WTC11 (cell line): ENCODE results near the gene TP73. TPM values are rescaled to one million over a fixed set of nuclear protein-coding genes. Genes with fewer than 3 reads are reported as not detected.

ENCODE experiments used
- ATAC-seq: fragments of 200-7000 bp; cut with Tn5 transposase; 2 replicates; pipeline ENCODE4 v1.10.0; 2021; ENCODE audit warnings: mild to moderate bottlenecking, moderate library complexity
- CTCF ChIA-PET: fragments of 300-600 bp; sonication (Branson Sonifier 250); formaldehyde crosslinking; loops from one replicate; lab custom pipeline; 2021; ENCODE audit warnings: antibody characterized with exemption; lab: Charles Lee
- POLR2A ChIA-PET: fragments of 350-600 bp; sonication (Branson Sonifier 250); formaldehyde crosslinking; loops from one replicate; lab custom pipeline; 2021; ENCODE audit warnings: antibody characterized with exemption; lab: Charles Lee
- DNase-seq: peaks from one replicate; pipeline ENCODE4 v3.0.0; 2021; ENCODE audit warnings: low spot score
- H3K27ac Mint-ChIP-seq: 2 replicates; pipeline ENCODE4 v1.8.0; 2021; ENCODE audit warnings: mixed read lengths
- H3K27me3 Mint-ChIP-seq: 2 replicates; pipeline ENCODE4 v1.8.0; 2021; ENCODE audit warnings: low read depth, mild to moderate bottlenecking, moderate library complexity, mixed read lengths
- H3K36me3 Mint-ChIP-seq: 2 replicates; pipeline ENCODE4 v1.8.0; 2021; ENCODE audit warnings: mixed read lengths
- H3K4me1 Mint-ChIP-seq: 2 replicates; pipeline ENCODE4 v1.8.0; 2022; ENCODE audit warnings: mixed read lengths
- H3K4me3 Mint-ChIP-seq: 2 replicates; pipeline ENCODE4 v1.8.0; 2021; ENCODE audit warnings: mild to moderate bottlenecking, moderate library complexity, mixed read lengths
- H3K9me3 Mint-ChIP-seq: 2 replicates; pipeline ENCODE4 v1.8.0; 2021; ENCODE audit warnings: mixed read lengths
- ATF1 ChIP-seq: sonication (generic); formaldehyde crosslinking; IDR thresholded peaks from 2 replicates; pipeline ENCODE4 v1.8.1; 2023; ENCODE audit warnings: mild to moderate bottlenecking, moderate library complexity, missing genetic modification reagents
- CREB1 ChIP-seq: sonication (generic); formaldehyde crosslinking; IDR thresholded peaks from 2 replicates; pipeline ENCODE4 v1.8.0; 2023; ENCODE audit warnings: mild to moderate bottlenecking, missing genetic modification reagents
- CREM ChIP-seq: sonication (generic); formaldehyde crosslinking; IDR thresholded peaks from 2 replicates; pipeline ENCODE4 v1.8.1; 2022; ENCODE audit warnings: mild to moderate bottlenecking, missing genetic modification reagents, moderate library complexity
- E2F5 ChIP-seq: sonication (generic); formaldehyde crosslinking; IDR thresholded peaks from 2 replicates; pipeline ENCODE4 v1.8.1; 2022; ENCODE audit warnings: mild to moderate bottlenecking, moderate library complexity, missing genetic modification reagents
- ELF4 ChIP-seq: sonication (generic); formaldehyde crosslinking; IDR thresholded peaks from 2 replicates; pipeline ENCODE4 v1.8.1; 2022; ENCODE audit warnings: low read depth, mild to moderate bottlenecking, moderate library complexity, missing genetic modification reagents
- EMX1 ChIP-seq: fragments of 250-450 bp; sonication (Bioruptor Pico); IDR thresholded peaks from 2 replicates; pipeline ENCODE4 v1.8.0; 2021; ENCODE audit warnings: mild to moderate bottlenecking
- ESRRA ChIP-seq: sonication (generic); formaldehyde crosslinking; IDR thresholded peaks from 2 replicates; pipeline ENCODE4 v1.8.1; 2022; ENCODE audit warnings: mild to moderate bottlenecking, missing genetic modification reagents, borderline replicate concordance
- FOXK1 ChIP-seq: sonication (generic); formaldehyde crosslinking; IDR thresholded peaks from 2 replicates; pipeline ENCODE4 v1.8.0; 2022; ENCODE audit warnings: mild to moderate bottlenecking, moderate library complexity, missing genetic modification reagents
- FOXP1 ChIP-seq: sonication (generic); formaldehyde crosslinking; IDR thresholded peaks from 2 replicates; pipeline ENCODE4 v1.8.0; 2022; ENCODE audit warnings: missing genetic modification reagents, mild to moderate bottlenecking, moderate library complexity, borderline replicate concordance
- JUN ChIP-seq: sonication (generic); formaldehyde crosslinking; IDR thresholded peaks from 2 replicates; pipeline ENCODE4 v1.8.0; 2023; ENCODE audit warnings: mild to moderate bottlenecking, missing genetic modification reagents
- NFATC4 ChIP-seq: fragments of 250-450 bp; sonication (Bioruptor Pico); IDR thresholded peaks from 2 replicates; pipeline ENCODE4 v1.9.0; 2021; ENCODE audit warnings: mild to moderate bottlenecking
- NFE2L1 ChIP-seq: sonication (generic); formaldehyde crosslinking; IDR thresholded peaks from 2 replicates; pipeline ENCODE4 v1.8.1; 2023; ENCODE audit warnings: missing genetic modification reagents
- NFYB ChIP-seq: sonication (generic); formaldehyde crosslinking; conservative IDR thresholded peaks from 2 replicates; pipeline ENCODE4 v1.8.0; 2022; ENCODE audit warnings: low read depth, missing genetic modification reagents
- SMAD4 ChIP-seq: sonication (generic); formaldehyde crosslinking; IDR thresholded peaks from 2 replicates; pipeline ENCODE4 v1.8.0; 2022; ENCODE audit warnings: mild to moderate bottlenecking, missing genetic modification reagents
- SP1 ChIP-seq: sonication (generic); formaldehyde crosslinking; conservative IDR thresholded peaks from 2 replicates; pipeline ENCODE4 v1.8.1; 2022; ENCODE audit warnings: missing genetic modification reagents
- TP53 ChIP-seq: sonication (generic); formaldehyde crosslinking; IDR thresholded peaks from 2 replicates; pipeline ENCODE4 v1.8.1; 2023; ENCODE audit warnings: mild to moderate bottlenecking, missing genetic modification reagents
- ZBTB21 ChIP-seq: sonication (generic); formaldehyde crosslinking; IDR thresholded peaks from 2 replicates; pipeline ENCODE4 v1.8.1; 2023; ENCODE audit warnings: mild to moderate bottlenecking, missing genetic modification reagents, borderline replicate concordance
- ZNF396 ChIP-seq: fragments of 250-450 bp; sonication (Bioruptor Pico); IDR thresholded peaks from 2 replicates; pipeline ENCODE4 v1.8.0; 2021; ENCODE audit warnings: mild to moderate bottlenecking, moderate library complexity, borderline replicate concordance
- ZNF423 ChIP-seq: fragments of 250-450 bp; sonication (Bioruptor Pico); IDR thresholded peaks from 2 replicates; pipeline ENCODE4 v2.1.2; 2022; ENCODE audit warnings: mild to moderate bottlenecking, moderate library complexity
- total RNA-seq: library from RNA; stranded (reverse); gene quantifications from 3 replicates; pipeline ENCODE4 v1.2.3, GENCODE V29; 2021
- TF ChIP-seq, protein P1 (sequence below): sonication (generic); formaldehyde crosslinking; IDR thresholded peaks from 2 replicates; pipeline ENCODE4 v1.8.0; 2023; ENCODE audit warnings: missing genetic modification reagents
- TF ChIP-seq, protein P2 (sequence below): sonication (generic); formaldehyde crosslinking; IDR thresholded peaks from 2 replicates; pipeline ENCODE4 v1.8.1; 2023; ENCODE audit warnings: mild to moderate bottlenecking, missing genetic modification reagents
- TF ChIP-seq, protein P3 (sequence below): sonication (generic); formaldehyde crosslinking; IDR thresholded peaks from 2 replicates; pipeline ENCODE4 v1.8.1; 2023; ENCODE audit warnings: mild to moderate bottlenecking, missing genetic modification reagents, moderate library complexity
- TF ChIP-seq, protein P4 (sequence below): fragments of 250-450 bp; sonication (Bioruptor Pico); IDR thresholded peaks from 2 replicates; pipeline ENCODE4 v1.9.0; 2021; ENCODE audit warnings: mild to moderate bottlenecking
- TF ChIP-seq, protein P5 (sequence below): sonication (generic); formaldehyde crosslinking; IDR thresholded peaks from 2 replicates; pipeline ENCODE4 v1.8.0; 2022; ENCODE audit warnings: mild to moderate bottlenecking, missing genetic modification reagents
- TF ChIP-seq, protein P6 (sequence below): sonication (generic); formaldehyde crosslinking; IDR thresholded peaks from 2 replicates; pipeline ENCODE4 v1.8.0; 2022; ENCODE audit warnings: mild to moderate bottlenecking, missing genetic modification reagents
- TF ChIP-seq, protein P7 (sequence below): sonication (generic); formaldehyde crosslinking; IDR thresholded peaks from 2 replicates; pipeline ENCODE4 v1.8.0; 2022; ENCODE audit warnings: mild to moderate bottlenecking, missing genetic modification reagents
- TF ChIP-seq, protein P8 (sequence below): fragments of 250-450 bp; sonication (Bioruptor Pico); IDR thresholded peaks from 2 replicates; pipeline ENCODE4 v1.8.0; 2021; ENCODE audit warnings: mild to moderate bottlenecking

Gene TP73
- total RNA-seq, 1 experiment from 2014 or later: 5.7 TPM

DNA sequence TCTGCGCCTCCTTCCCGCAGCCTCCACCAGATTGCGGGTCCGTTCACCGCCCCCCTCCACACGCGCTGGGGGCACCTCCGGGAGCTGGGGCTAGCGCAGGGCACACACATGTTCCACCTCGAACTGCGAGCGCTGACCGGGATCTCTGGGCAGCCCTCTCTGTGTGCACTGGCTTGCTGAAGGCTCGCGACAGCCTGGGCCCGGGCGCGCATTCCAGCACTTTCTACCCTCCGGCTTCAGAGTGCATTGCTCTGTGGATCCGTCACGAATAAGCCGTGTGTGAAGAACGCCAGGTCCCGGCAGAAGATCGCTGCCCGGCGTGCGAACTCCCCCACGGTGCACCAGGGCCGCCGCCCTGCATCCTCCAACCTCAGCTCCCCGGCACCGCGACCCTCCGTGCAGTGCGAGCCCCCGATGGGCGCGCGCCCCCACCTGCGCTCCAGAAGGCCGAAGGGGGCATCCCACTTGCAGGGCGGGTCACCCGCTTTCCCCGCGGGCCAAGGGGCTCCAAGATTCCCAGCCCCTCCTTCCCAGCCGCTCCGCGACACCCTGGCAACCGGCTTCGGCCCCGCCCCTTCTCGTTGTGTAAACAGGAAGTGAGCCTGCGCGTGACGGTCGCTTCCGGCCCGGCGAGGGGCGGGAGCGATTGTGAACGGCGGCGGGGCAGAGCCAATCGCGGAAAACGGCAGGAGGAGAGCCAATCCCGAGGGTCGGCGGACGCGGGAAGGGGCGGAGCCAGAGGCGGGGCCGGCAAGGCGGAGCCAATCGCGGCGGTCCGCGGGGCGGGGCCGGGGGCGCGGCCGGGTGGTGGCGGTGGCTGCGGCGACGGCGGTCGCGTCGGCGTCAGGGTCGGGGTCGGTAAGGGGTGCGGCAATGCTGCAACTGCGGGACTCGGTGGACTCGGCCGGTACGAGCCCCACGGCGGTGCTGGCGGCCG, 27.8 kb upstream of the TP73 start, which contains the start of gene TPRG1L:
Gene TPRG1L (plus strand): TSS at position 816 of the 937 bp plus-strand sequence. CDS start 58 bp downstream, at position 874.
- peak within 1 kb of the TSS; percentile 41 for H3K27ac Mint-ChIP-seq
- TF ChIP-seq ATF1 (CRISPR knock-in tag) (no peak), CREM (CRISPR knock-in tag) (no peak; the same call in 1 of the 2 replicates), ESRRA (CRISPR knock-in tag) (0 out of 2 replicates have a peak, but pooled peaks have one; percentile 20), CREB1 (CRISPR knock-in tag) (no peak), NFATC4 (CRISPR knock-in tag) (no peak), ZNF396 (CRISPR knock-in tag) (no peak), SP1 (CRISPR knock-in tag) (peak; percentile 99), NFYB (peak; percentile 94), EMX1 (CRISPR knock-in tag) (no peak), ZBTB21 (no peak), SMAD4 (no peak), TP53 (no peak), NFE2L1 (CRISPR knock-in tag) (peak; percentile 28; the same call in 1 of the 2 replicates), E2F5 (CRISPR knock-in tag) (no peak; the same call in 1 of the 2 replicates), ELF4 (CRISPR knock-in tag) (no peak), FOXK1 (CRISPR knock-in tag) (peak; percentile 100), FOXP1 (CRISPR knock-in tag) (no peak), JUN (CRISPR knock-in tag) (no peak), ZNF423 (no peak)
- TF ChIP-seq, protein P1, sequence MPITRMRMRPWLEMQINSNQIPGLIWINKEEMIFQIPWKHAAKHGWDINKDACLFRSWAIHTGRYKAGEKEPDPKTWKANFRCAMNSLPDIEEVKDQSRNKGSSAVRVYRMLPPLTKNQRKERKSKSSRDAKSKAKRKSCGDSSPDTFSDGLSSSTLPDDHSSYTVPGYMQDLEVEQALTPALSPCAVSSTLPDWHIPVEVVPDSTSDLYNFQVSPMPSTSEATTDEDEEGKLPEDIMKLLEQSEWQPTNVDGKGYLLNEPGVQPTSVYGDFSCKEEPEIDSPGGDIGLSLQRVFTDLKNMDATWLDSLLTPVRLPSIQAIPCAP (CRISPR knock-in tag): no peak
- TF ChIP-seq, protein P2, sequence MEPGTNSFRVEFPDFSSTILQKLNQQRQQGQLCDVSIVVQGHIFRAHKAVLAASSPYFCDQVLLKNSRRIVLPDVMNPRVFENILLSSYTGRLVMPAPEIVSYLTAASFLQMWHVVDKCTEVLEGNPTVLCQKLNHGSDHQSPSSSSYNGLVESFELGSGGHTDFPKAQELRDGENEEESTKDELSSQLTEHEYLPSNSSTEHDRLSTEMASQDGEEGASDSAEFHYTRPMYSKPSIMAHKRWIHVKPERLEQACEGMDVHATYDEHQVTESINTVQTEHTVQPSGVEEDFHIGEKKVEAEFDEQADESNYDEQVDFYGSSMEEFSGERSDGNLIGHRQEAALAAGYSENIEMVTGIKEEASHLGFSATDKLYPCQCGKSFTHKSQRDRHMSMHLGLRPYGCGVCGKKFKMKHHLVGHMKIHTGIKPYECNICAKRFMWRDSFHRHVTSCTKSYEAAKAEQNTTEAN (CRISPR knock-in tag): 0 out of 2 replicates have a peak, but pooled peaks have one; percentile 55
- TF ChIP-seq, protein P3, sequence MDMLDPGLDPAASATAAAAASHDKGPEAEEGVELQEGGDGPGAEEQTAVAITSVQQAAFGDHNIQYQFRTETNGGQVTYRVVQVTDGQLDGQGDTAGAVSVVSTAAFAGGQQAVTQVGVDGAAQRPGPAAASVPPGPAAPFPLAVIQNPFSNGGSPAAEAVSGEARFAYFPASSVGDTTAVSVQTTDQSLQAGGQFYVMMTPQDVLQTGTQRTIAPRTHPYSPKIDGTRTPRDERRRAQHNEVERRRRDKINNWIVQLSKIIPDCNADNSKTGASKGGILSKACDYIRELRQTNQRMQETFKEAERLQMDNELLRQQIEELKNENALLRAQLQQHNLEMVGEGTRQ: peak; percentile 91
- TF ChIP-seq, protein P4, sequence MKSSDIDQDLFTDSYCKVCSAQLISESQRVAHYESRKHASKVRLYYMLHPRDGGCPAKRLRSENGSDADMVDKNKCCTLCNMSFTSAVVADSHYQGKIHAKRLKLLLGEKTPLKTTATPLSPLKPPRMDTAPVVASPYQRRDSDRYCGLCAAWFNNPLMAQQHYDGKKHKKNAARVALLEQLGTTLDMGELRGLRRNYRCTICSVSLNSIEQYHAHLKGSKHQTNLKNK: no peak
- TF ChIP-seq, protein P5, sequence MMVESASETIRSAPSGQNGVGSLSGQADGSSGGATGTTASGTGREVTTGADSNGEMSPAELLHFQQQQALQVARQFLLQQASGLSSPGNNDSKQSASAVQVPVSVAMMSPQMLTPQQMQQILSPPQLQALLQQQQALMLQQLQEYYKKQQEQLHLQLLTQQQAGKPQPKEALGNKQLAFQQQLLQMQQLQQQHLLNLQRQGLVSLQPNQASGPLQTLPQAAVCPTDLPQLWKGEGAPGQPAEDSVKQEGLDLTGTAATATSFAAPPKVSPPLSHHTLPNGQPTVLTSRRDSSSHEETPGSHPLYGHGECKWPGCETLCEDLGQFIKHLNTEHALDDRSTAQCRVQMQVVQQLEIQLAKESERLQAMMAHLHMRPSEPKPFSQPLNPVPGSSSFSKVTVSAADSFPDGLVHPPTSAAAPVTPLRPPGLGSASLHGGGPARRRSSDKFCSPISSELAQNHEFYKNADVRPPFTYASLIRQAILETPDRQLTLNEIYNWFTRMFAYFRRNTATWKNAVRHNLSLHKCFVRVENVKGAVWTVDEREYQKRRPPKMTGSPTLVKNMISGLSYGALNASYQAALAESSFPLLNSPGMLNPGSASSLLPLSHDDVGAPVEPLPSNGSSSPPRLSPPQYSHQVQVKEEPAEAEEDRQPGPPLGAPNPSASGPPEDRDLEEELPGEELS (CRISPR knock-in tag): peak; percentile 68; the same call in 1 of the 2 replicates
- TF ChIP-seq, protein P6, sequence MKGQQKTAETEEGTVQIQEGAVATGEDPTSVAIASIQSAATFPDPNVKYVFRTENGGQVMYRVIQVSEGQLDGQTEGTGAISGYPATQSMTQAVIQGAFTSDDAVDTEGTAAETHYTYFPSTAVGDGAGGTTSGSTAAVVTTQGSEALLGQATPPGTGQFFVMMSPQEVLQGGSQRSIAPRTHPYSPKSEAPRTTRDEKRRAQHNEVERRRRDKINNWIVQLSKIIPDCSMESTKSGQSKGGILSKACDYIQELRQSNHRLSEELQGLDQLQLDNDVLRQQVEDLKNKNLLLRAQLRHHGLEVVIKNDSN: peak; percentile 86; the same call in 1 of the 2 replicates
- TF ChIP-seq, protein P7, sequence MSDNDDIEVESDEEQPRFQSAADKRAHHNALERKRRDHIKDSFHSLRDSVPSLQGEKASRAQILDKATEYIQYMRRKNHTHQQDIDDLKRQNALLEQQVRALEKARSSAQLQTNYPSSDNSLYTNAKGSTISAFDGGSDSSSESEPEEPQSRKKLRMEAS (CRISPR knock-in tag): peak; percentile 78; the same call in 1 of the 2 replicates
- TF ChIP-seq, protein P8, sequence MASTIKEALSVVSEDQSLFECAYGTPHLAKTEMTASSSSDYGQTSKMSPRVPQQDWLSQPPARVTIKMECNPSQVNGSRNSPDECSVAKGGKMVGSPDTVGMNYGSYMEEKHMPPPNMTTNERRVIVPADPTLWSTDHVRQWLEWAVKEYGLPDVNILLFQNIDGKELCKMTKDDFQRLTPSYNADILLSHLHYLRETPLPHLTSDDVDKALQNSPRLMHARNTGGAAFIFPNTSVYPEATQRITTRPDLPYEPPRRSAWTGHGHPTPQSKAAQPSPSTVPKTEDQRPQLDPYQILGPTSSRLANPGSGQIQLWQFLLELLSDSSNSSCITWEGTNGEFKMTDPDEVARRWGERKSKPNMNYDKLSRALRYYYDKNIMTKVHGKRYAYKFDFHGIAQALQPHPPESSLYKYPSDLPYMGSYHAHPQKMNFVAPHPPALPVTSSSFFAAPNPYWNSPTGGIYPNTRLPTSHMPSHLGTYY (CRISPR knock-in tag): no peak

More for the DNA sequence above, 27.8 kb upstream of the TP73 start, which contains the start of gene TPRG1L:
- peak; percentile 99 for DNase-seq
- ChIA-PET CTCF (interaction anchor here (1.0 to 4.2 kb wide), 9 partner anchors 10 to 134 kb away, joined by 3 to 37 read pairs (median 5); no protein-coding TSS in a partner anchor), POLR2A (no interaction called here)
- Mint-ChIP-seq H3K27me3 (peaks cover 3% of the 10 kb centered on the region; the same call in 1 of the 2 replicates), H3K4me3 (peak within 1 kb of the TSS; percentile 90), H3K9me3 (no peaks in the 10 kb centered on the region), H3K36me3 (peaks cover 15% of the 10 kb centered on the region), H3K4me1 (peaks cover 12% of the 10 kb centered on the region)
- peak; percentile 95 for ATAC-seq
